VCaP (cell line): Measurements from ENCODE around the gene GNB1L.

ENCODE experiments used
- H3K27ac ChIP-seq: fragments of 450-650 bp; 2 replicates; pipeline ENCODE4 v1.5.1; 2017
- CTCF ChIP-seq: fragments of 450-650 bp; conservative IDR thresholded peaks from 2 replicates; pipeline ENCODE4 v1.5.1; 2017; ENCODE audit warnings: mild to moderate bottlenecking, moderate library complexity

GNB1L gene

GRCh38 chr22:19900707-19901436 is 46.2 kb upstream of the GNB1L start:
- no peak overlapping the region for H3K27ac ChIP-seq
- TF ChIP-seq CTCF = no peak

GRCh38 chr22:19898831-19899567 is 44.3 kb upstream of the GNB1L start:
- no peak for TF ChIP-seq CTCF
- no peak overlapping the region for H3K27ac ChIP-seq

- TF ChIP-seq CTCF = no peak
- H3K27ac ChIP-seq = no peak overlapping the region
Measured at GRCh38 chr22:19898145-19898544, 43.5 kb upstream of the GNB1L start.

GRCh38 chr22:19897726-19898125 is 43.1 kb upstream of the GNB1L start:
- TF ChIP-seq CTCF = no peak

GRCh38 chr22:19896665-19897355 is 42.1 kb upstream of the GNB1L start:
- H3K27ac ChIP-seq = no peak overlapping the region
- TF ChIP-seq CTCF = peak; percentile 25; the same call in 1 of the 2 replicates

More at GRCh38 chr22:19897726-19898125, 43.1 kb upstream of the GNB1L start:
- H3K27ac ChIP-seq = no peak overlapping the region

- no peak for TF ChIP-seq CTCF
- no peak overlapping the region for H3K27ac ChIP-seq
Measured at GRCh38 chr22:19895160-19895849, 40.6 kb upstream of the GNB1L start.

- TF ChIP-seq CTCF = no peak
- no peak overlapping the region for H3K27ac ChIP-seq
Measured at GRCh38 chr22:19893363-19893762, 38.7 kb upstream of the GNB1L start.
